HepG2 (cell line): ENCODE results near the gene IQCC. TPM values are rescaled to one million over a fixed set of nuclear protein-coding genes. Genes with fewer than 3 reads are reported as not detected.

Experiments used
- ATRX ChIP-seq: sonication (generic); formaldehyde crosslinking; IDR thresholded peaks from 2 replicates; pipeline ENCODE4 v1.4.0; 2020; ENCODE audit warnings: missing genetic modification reagents, borderline replicate concordance
- FUBP1 ChIP-seq: sonication (generic); formaldehyde crosslinking; IDR thresholded peaks from 2 replicates; pipeline ENCODE4 v1.5.1; 2020; ENCODE audit warnings: missing genetic modification reagents, mild to moderate bottlenecking, borderline replicate concordance
- GRHL1 ChIP-seq: sonication (generic); formaldehyde crosslinking; conservative IDR thresholded peaks from 2 replicates; pipeline ENCODE4 v1.8.0; 2022; ENCODE audit warnings: missing genetic modification reagents
- KAT7 ChIP-seq: IDR thresholded peaks from 2 replicates; pipeline ENCODE4 v1.6.1; 2018; ENCODE audit warnings: borderline replicate concordance, missing compliant biosample characterization
- KLF16 ChIP-seq, 2 experiments: sonication (generic) in 1 of 2; formaldehyde crosslinking in 1 of 2; IDR thresholded peaks; 2 replicates each; pipeline versions ENCODE4 v1.6.1 to v1.8.0; 2016 to 2023; ENCODE audit warnings: missing genetic modification reagents in 2 of 2, missing compliant biosample characterization in 1 of 2
- MLLT10 ChIP-seq: sonication (generic); formaldehyde crosslinking; IDR thresholded peaks from 2 replicates; pipeline ENCODE4 v1.4.0; 2020; ENCODE audit warnings: missing genetic modification reagents
- NAIF1 ChIP-seq: sonication (generic); formaldehyde crosslinking; IDR thresholded peaks from 2 replicates; pipeline ENCODE4 v1.5.0; 2020; ENCODE audit warnings: mild to moderate bottlenecking, missing genetic modification reagents, borderline replicate concordance
- NFE2L2 ChIP-seq: fragments of 150-350 bp; IDR thresholded peaks from 2 replicates; pipeline ENCODE4 v1.6.1; 2014; ENCODE audit warnings: low read length
- NR1H2 ChIP-seq: sonication (generic); formaldehyde crosslinking; IDR thresholded peaks from 2 replicates; pipeline ENCODE4 v1.8.1; 2022; ENCODE audit warnings: low read depth, missing genetic modification reagents, borderline replicate concordance
- SMAD1 ChIP-seq: sonication (generic); formaldehyde crosslinking; IDR thresholded peaks from 2 replicates; pipeline ENCODE4 v1.4.0; 2020; ENCODE audit warnings: missing genetic modification reagents, low read depth, mild to moderate bottlenecking, borderline replicate concordance
- SYNCRIP ChIP-seq: fragments of 200-400 bp; formaldehyde crosslinking; IDR thresholded peaks from 2 replicates; pipeline ENCODE4 v1.6.1; 2018; ENCODE audit warnings: mild to moderate bottlenecking, low read depth, low read length; ENCODE audit not compliant: insufficient read depth
- THAP11 ChIP-seq: IDR thresholded peaks from 2 replicates; pipeline ENCODE4 v1.6.1; 2016; ENCODE audit warnings: missing biosample characterization, missing genetic modification reagents
- ZBTB39 ChIP-seq: sonication (generic); formaldehyde crosslinking; IDR thresholded peaks from 2 replicates; pipeline ENCODE4 v1.5.0; 2020; ENCODE audit warnings: missing genetic modification reagents
- ZBTB44 ChIP-seq: sonication (generic); formaldehyde crosslinking; IDR thresholded peaks from 2 replicates; pipeline ENCODE4 v1.4.0; 2020; ENCODE audit warnings: missing genetic modification reagents
- ZKSCAN1 ChIP-seq: fragments of 150-350 bp; IDR thresholded peaks from 2 replicates; pipeline ENCODE4 v1.6.1; 2014; ENCODE audit warnings: low read length
- ZNF354B ChIP-seq: sonication (generic); formaldehyde crosslinking; IDR thresholded peaks from 2 replicates; pipeline ENCODE4 v1.8.0; 2022; ENCODE audit warnings: mild to moderate bottlenecking, missing genetic modification reagents
- ZNF614 ChIP-seq: IDR thresholded peaks from 2 replicates; pipeline ENCODE4 v1.6.1; 2018; ENCODE audit warnings: missing biosample characterization, missing genetic modification reagents, inconsistent platforms, borderline replicate concordance
- polyA plus RNA-seq, 8 experiments: library from polyadenylated mRNA; depleted of rRNA in 3 of 8; stranded (reverse) in 7 of 8; unstranded in 1 of 8; fragments of >200 nt; fragmentation: Illumina TruSeq in 4 of 8; extraction: Trizol in 4 of 8; gene quantifications; 2 replicates each; pipeline versions ENCODE4 v1.2.1 to v1.2.3, GENCODE V29; 2011 to 2016; ENCODE audit warnings: low read depth in 4 of 8, missing spikeins in 1 of 8, mixed read lengths in 1 of 8; ENCODE audit not compliant: insufficient read depth in 1 of 8
- total RNA-seq, 5 experiments: library from RNA; depleted of rRNA; stranded (reverse); fragments of >200 nt; fragmentation: Illumina TruSeq; extraction: Trizol; gene quantifications; 2 replicates each; pipeline ENCODE4 v1.2.3, GENCODE V29; 2016; ENCODE audit warnings: low read depth in 1 of 5

Gene IQCC
- total and polyA plus RNA-seq, 2 of the 13 experiments (the other 11 are each of a cell fraction or from before 2014, with no cell fraction given): 1.7 to 3.0 TPM

GRCh38 chr1:32178380-32179192 lies 26.9 kb upstream of the IQCC start (continued):
- no peak for TF ChIP-seq ZBTB39 (CRISPR knock-in tag)
- TF ChIP-seq ATRX: no peak
- no peak for TF ChIP-seq GRHL1 (CRISPR knock-in tag)
- no peak for TF ChIP-seq FUBP1 (CRISPR knock-in tag)
- TF ChIP-seq NAIF1 (CRISPR knock-in tag): no peak
- TF ChIP-seq KLF16 (CRISPR knock-in tag; IDR thresholded peaks at IDR 0.05): peak in 1 of 2 experiments; percentile 56; a peak in 1 of 4 replicates
- TF ChIP-seq THAP11 (CRISPR knock-in tag): peak; percentile 70
- TF ChIP-seq ZBTB44 (CRISPR knock-in tag): no peak
- no peak for TF ChIP-seq KAT7 (CRISPR knock-in tag)
- no peak for TF ChIP-seq ZKSCAN1
- TF ChIP-seq SYNCRIP: no peak
- no peak for TF ChIP-seq MLLT10
- TF ChIP-seq ZNF354B (CRISPR knock-in tag): no peak
- peak; percentile 83; the same call in 1 of the 2 replicates for TF ChIP-seq ZNF614 (CRISPR knock-in tag)
- no peak for TF ChIP-seq NR1H2
- TF ChIP-seq SMAD1: no peak
- TF ChIP-seq NFE2L2: no peak
